ENCODE measurements around the gene SFTPA2. TPM values are rescaled to one million over a fixed set of nuclear protein-coding genes. Genes with fewer than 3 reads are reported as not detected.
"Not testable (repeated sequence)": the region's sequence is repeated elsewhere in the genome, so short reads cannot be mapped to it uniquely, and the experiment has no call there.

Gene SFTPA2
- total RNA-seq, 2 experiments from 2014 or later, result not detected

GRCh38 chr10:79511891-79512583, 48.2 kb downstream of the SFTPA2 start, which contains the start of gene EIF5AL1:
EIF5AL1 (plus strand) TSS chr10:79512533; CDS start chr10:79512650, 117 bp downstream.
- H3K4me3 ChIP-seq (ENCODE audit: low read length); H3K4me3 Mint-ChIP-seq; DNase-seq; H3K9me3 Mint-ChIP-seq; H3K36me3 ChIP-seq (ENCODE audit: insufficient read depth, low read length); H3K4me1 Mint-ChIP-seq (ENCODE audit: low read depth); H3K27ac Mint-ChIP-seq; H3K36me3 Mint-ChIP-seq (ENCODE audit: low read depth); ATAC-seq (ENCODE audit: poor library complexity); H3K27ac ChIP-seq (ENCODE audit: low read depth in 1 of 2, low read length in 2 of 2); H3K9me3 ChIP-seq (ENCODE audit: control insufficient read depth in 1 of 2, insufficient read depth in 1 of 2, low read length in 2 of 2); CTCF ChIA-PET; POLR2A ChIA-PET; H3K27me3 ChIP-seq (ENCODE audit: control insufficient read depth in 1 of 2, insufficient read depth in 2 of 2, low read length in 2 of 2); intact Hi-C loops (cut with DNase I, micrococcal nuclease); H3K4me1 ChIP-seq (ENCODE audit: insufficient read depth, low read length); H3K27me3 Mint-ChIP-seq: not testable (repeated sequence)

GRCh38 chr10:79509934-79510508, 50.2 kb downstream of the SFTPA2 start:
- ATAC-seq (ENCODE audit: poor library complexity); H3K36me3 Mint-ChIP-seq (ENCODE audit: low read depth); H3K27ac Mint-ChIP-seq; H3K4me1 Mint-ChIP-seq (ENCODE audit: low read depth); POLR2A ChIA-PET; H3K4me1 ChIP-seq (ENCODE audit: insufficient read depth, low read length); DNase-seq; intact Hi-C loops (cut with DNase I, micrococcal nuclease); H3K4me3 Mint-ChIP-seq; H3K27me3 ChIP-seq (ENCODE audit: control insufficient read depth in 1 of 2, insufficient read depth in 2 of 2, low read length in 2 of 2); H3K27ac ChIP-seq (ENCODE audit: low read depth in 1 of 2, low read length in 2 of 2); CTCF ChIA-PET; H3K36me3 ChIP-seq (ENCODE audit: insufficient read depth, low read length); H3K9me3 Mint-ChIP-seq; H3K4me3 ChIP-seq (ENCODE audit: low read length); H3K9me3 ChIP-seq (ENCODE audit: control insufficient read depth in 1 of 2, insufficient read depth in 1 of 2, low read length in 2 of 2): not testable (repeated sequence)
- peaks cover 10% of the 10 kb centered on the region for H3K27me3 Mint-ChIP-seq

- H3K27me3 ChIP-seq (ENCODE audit: control insufficient read depth in 1 of 2, insufficient read depth in 2 of 2, low read length in 2 of 2); H3K9me3 Mint-ChIP-seq; H3K9me3 ChIP-seq (ENCODE audit: control insufficient read depth in 1 of 2, insufficient read depth in 1 of 2, low read length in 2 of 2); H3K4me3 Mint-ChIP-seq; H3K27ac Mint-ChIP-seq; intact Hi-C loops (cut with DNase I, micrococcal nuclease); DNase-seq; H3K4me1 Mint-ChIP-seq (ENCODE audit: low read depth); POLR2A ChIA-PET; H3K36me3 Mint-ChIP-seq (ENCODE audit: low read depth); H3K4me3 ChIP-seq (ENCODE audit: low read length); CTCF ChIA-PET; H3K27ac ChIP-seq (ENCODE audit: low read depth in 1 of 2, low read length in 2 of 2); ATAC-seq (ENCODE audit: poor library complexity); H3K4me1 ChIP-seq (ENCODE audit: insufficient read depth, low read length); H3K36me3 ChIP-seq (ENCODE audit: insufficient read depth, low read length): not testable (repeated sequence)
- H3K27me3 Mint-ChIP-seq, result peaks cover 10% of the 10 kb centered on the region
Observed at GRCh38 chr10:79509306-79509933, 50.8 kb downstream of the SFTPA2 start.

GRCh38 chr10:79508245-79508644, 52.0 kb downstream of the SFTPA2 start:
- DNase-seq; H3K4me1 Mint-ChIP-seq (ENCODE audit: low read depth); H3K27me3 ChIP-seq (ENCODE audit: control insufficient read depth in 1 of 2, insufficient read depth in 2 of 2, low read length in 2 of 2); intact Hi-C loops (cut with DNase I, micrococcal nuclease); CTCF ChIA-PET; ATAC-seq (ENCODE audit: poor library complexity); H3K9me3 ChIP-seq (ENCODE audit: control insufficient read depth in 1 of 2, insufficient read depth in 1 of 2, low read length in 2 of 2); H3K4me1 ChIP-seq (ENCODE audit: insufficient read depth, low read length); H3K4me3 Mint-ChIP-seq; POLR2A ChIA-PET; H3K9me3 Mint-ChIP-seq; H3K27ac Mint-ChIP-seq; H3K36me3 ChIP-seq (ENCODE audit: insufficient read depth, low read length); H3K4me3 ChIP-seq (ENCODE audit: low read length); H3K27ac ChIP-seq (ENCODE audit: low read depth in 1 of 2, low read length in 2 of 2); H3K36me3 Mint-ChIP-seq (ENCODE audit: low read depth): not testable (repeated sequence)
- H3K27me3 Mint-ChIP-seq, result peaks cover 11% of the 10 kb centered on the region
